DND-41 (cell line): ENCODE measurements around the gene RAB3GAP2.

Experiments
- ATAC-seq: fragments of 200-7000 bp; cut with Tn5 transposase; 3 replicates; pipeline ENCODE4 v1.9.1; 2021; ENCODE audit warnings: low read depth; ENCODE audit not compliant: insufficient read depth
- DNase-seq: peaks from one replicate; pipeline ENCODE4 v3.0.0-alpha.2; 2020
- H2AFZ ChIP-seq: 2 replicates; pipeline ENCODE4 v1.6.0; 2012; ENCODE audit warnings: low read depth, low read length
- H3K27ac ChIP-seq: 2 replicates; pipeline ENCODE4 v1.5.1; 2012; ENCODE audit warnings: low read length, inconsistent platforms
- H3K27me3 ChIP-seq: fragments of 200-600 bp; sonication (generic); 2 replicates; pipeline ENCODE4 v1.6.0; 2012; ENCODE audit warnings: low read length, mild to moderate bottlenecking, inconsistent platforms; ENCODE audit not compliant: insufficient read depth, poor library complexity
- H3K36me3 ChIP-seq: 2 replicates; pipeline ENCODE4 v1.5.1; 2012; ENCODE audit warnings: low read length, inconsistent platforms; ENCODE audit not compliant: insufficient read depth
- H3K4me1 ChIP-seq: 2 replicates; pipeline ENCODE4 v1.5.1; 2012; ENCODE audit warnings: mild to moderate bottlenecking, low read length; ENCODE audit not compliant: insufficient read depth
- H3K4me2 ChIP-seq: 2 replicates; pipeline ENCODE4 v1.6.0; 2012; ENCODE audit warnings: mild to moderate bottlenecking, moderate library complexity, low read length, inconsistent platforms; ENCODE audit not compliant: insufficient read depth
- H3K4me3 ChIP-seq, 2 experiments: fragments of 200-600 bp in 1 of 2; shearing (Covaris generic) in 1 of 2; 2 replicates each; pipeline ENCODE4 v1.5.1; 2012 to 2016; ENCODE audit warnings: inconsistent platforms in 2 of 2, low read length in 2 of 2, mild to moderate bottlenecking in 2 of 2, low read depth in 1 of 2, moderate library complexity in 1 of 2
- H3K79me2 ChIP-seq: 2 replicates; pipeline ENCODE4 v1.6.0; 2012; ENCODE audit warnings: low read length, inconsistent platforms; ENCODE audit not compliant: insufficient read depth
- H3K9ac ChIP-seq: 2 replicates; pipeline ENCODE4 v1.6.0; 2012; ENCODE audit warnings: low read depth, mild to moderate bottlenecking, inconsistent platforms, low read length, moderate library complexity
- H3K9me3 ChIP-seq: 2 replicates; pipeline ENCODE4 v1.5.1; 2012; ENCODE audit warnings: low read length, moderate library complexity, mild to moderate bottlenecking, inconsistent platforms; ENCODE audit not compliant: insufficient read depth, severe bottlenecking
- H4K20me1 ChIP-seq: 2 replicates; pipeline ENCODE4 v1.6.0; 2012; ENCODE audit warnings: low read length; ENCODE audit not compliant: insufficient read depth
- EZH2 ChIP-seq: IDR thresholded peaks from 3 replicates; pipeline ENCODE4 v1.6.1; 2012; ENCODE audit warnings: borderline replicate concordance, low read depth, mild to moderate bottlenecking, moderate library complexity, low read length, inconsistent platforms; ENCODE audit not compliant: severe bottlenecking
- TF ChIP-seq, protein P1 (sequence below): IDR thresholded peaks from 2 replicates; pipeline ENCODE4 v1.5.1; 2012; ENCODE audit warnings: borderline replicate concordance, low read length, moderate library complexity, mild to moderate bottlenecking; ENCODE audit not compliant: poor library complexity, severe bottlenecking; ENCODE audit errors: extremely low read depth

RAB3GAP2 gene

DNA sequence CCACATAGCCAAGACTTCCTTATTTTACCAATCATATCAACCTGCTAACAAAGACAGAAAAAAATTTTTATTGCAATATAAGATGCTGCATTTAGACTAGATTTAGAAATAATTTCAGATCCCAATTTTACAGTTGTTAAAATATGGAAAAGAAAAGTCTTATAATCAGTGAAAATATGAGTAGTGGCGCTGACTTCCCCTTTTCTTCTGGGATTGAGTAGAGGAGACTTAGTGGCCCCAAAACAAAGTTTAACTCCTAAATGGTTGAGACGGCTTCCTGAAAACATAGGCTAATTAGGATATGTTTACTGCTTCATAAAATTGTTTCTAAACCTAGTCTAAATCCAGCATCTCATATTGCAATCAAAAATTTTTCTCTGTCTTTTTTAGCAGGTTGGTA lies 68.4 kb downstream of the RAB3GAP2 start:
- no peak for DNase-seq
- H3K4me2 ChIP-seq, result no peak overlapping the region
- no peaks in the 10 kb centered on the region for H3K9me3 ChIP-seq
- no peaks in the 10 kb centered on the region for H3K79me2 ChIP-seq
- H2AFZ ChIP-seq, result no peak overlapping the region
- no peaks in the 10 kb centered on the region for H3K4me1 ChIP-seq
- no peaks in the 10 kb centered on the region for H4K20me1 ChIP-seq
- no peak overlapping the region for H3K4me3 ChIP-seq
- H3K9ac ChIP-seq, result no peak overlapping the region
- H3K27me3 ChIP-seq, result no peaks in the 10 kb centered on the region
- TF ChIP-seq EZH2, result no peak
- TF ChIP-seq, protein P1, sequence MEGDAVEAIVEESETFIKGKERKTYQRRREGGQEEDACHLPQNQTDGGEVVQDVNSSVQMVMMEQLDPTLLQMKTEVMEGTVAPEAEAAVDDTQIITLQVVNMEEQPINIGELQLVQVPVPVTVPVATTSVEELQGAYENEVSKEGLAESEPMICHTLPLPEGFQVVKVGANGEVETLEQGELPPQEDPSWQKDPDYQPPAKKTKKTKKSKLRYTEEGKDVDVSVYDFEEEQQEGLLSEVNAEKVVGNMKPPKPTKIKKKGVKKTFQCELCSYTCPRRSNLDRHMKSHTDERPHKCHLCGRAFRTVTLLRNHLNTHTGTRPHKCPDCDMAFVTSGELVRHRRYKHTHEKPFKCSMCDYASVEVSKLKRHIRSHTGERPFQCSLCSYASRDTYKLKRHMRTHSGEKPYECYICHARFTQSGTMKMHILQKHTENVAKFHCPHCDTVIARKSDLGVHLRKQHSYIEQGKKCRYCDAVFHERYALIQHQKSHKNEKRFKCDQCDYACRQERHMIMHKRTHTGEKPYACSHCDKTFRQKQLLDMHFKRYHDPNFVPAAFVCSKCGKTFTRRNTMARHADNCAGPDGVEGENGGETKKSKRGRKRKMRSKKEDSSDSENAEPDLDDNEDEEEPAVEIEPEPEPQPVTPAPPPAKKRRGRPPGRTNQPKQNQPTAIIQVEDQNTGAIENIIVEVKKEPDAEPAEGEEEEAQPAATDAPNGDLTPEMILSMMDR, result no peak
- ATAC-seq, result no peak
- peaks cover 60% of the 10 kb centered on the region for H3K36me3 ChIP-seq
- H3K27ac ChIP-seq, result no peak overlapping the region

DNA sequence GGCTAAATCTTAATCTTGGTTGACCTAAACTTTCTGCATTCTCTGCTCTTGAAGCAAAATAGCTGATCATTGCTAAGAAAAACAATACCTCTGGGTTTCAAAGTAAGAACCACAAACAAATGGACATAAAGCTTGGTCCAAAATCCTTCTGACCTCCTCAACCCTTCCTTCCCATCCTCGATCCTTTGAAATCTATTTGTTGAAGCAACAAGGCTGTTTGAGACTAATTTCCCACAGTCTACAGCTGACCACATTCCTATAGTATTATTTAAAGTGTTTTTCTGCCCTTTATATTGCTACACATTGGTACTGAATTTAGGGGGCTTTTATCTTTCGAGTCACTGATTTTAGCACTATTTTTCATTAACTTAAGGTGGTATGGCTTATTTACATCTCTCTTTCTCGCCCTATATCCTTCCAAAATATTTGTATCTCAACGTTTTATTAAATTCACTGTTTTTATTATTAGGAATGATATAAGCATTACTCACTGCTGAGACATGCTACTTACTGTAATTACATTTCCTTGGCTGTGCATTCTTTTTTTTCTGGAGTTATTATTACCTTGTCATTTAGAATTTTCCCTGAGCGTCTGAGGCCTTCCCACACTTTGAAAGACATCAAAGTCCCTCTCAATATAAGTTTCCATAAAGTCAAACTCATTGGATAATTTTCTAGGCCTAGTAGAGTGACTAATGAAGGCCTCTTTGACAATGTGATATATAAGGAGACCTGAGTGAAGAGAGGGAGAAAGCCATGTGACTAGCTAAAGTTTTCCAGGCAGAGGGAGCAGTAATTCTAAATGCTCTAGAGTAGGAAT lies 73.9 kb downstream of the RAB3GAP2 start:
- Histone ChIP-seq H3K79me2 (no peaks in the 10 kb centered on the region), H3K9ac (no peak overlapping the region), H3K4me3 (no peak overlapping the region), H3K9me3 (no peaks in the 10 kb centered on the region), H3K27ac (no peak overlapping the region), H3K4me2 (no peak overlapping the region), H3K4me1 (no peaks in the 10 kb centered on the region), H3K36me3 (peaks cover 56% of the 10 kb centered on the region), H3K27me3 (no peaks in the 10 kb centered on the region), H2AFZ (no peak overlapping the region), H4K20me1 (no peaks in the 10 kb centered on the region)
- ATAC-seq (no peak), DNase-seq (no peak)
- TF ChIP-seq, protein P1, result no peak
- no peak for TF ChIP-seq EZH2

- Histone ChIP-seq H3K36me3 (peaks cover 55% of the 10 kb centered on the region), H3K9me3 (no peaks in the 10 kb centered on the region), H3K9ac (no peak overlapping the region), H3K4me1 (no peaks in the 10 kb centered on the region), H2AFZ (no peak overlapping the region), H3K27ac (no peak overlapping the region), H3K27me3 (no peaks in the 10 kb centered on the region), H3K4me2 (no peak overlapping the region), H3K4me3 (no peak overlapping the region), H4K20me1 (no peaks in the 10 kb centered on the region), H3K79me2 (no peaks in the 10 kb centered on the region)
- TF ChIP-seq EZH2, result no peak
- TF ChIP-seq, protein P1, result no peak
- DNase-seq, result no peak
- ATAC-seq, result no peak
Measured at GRCh38 chr1:220195701-220196100, 76.6 kb downstream of the RAB3GAP2 start.
